UCSD-AML1 (cell line): ENCODE measurements around the gene THG1L.
"Not testable (repeated sequence)": the region's sequence is repeated elsewhere in the genome, so short reads cannot be mapped to it uniquely, and the experiment has no call there.

Source experiments
- DNase-seq: peaks from one replicate; lab custom pipeline; 2025; ENCODE audit not compliant: unreplicated experiment; lab: John Stamatoyannopoulos, UW

THG1L gene

DNA sequence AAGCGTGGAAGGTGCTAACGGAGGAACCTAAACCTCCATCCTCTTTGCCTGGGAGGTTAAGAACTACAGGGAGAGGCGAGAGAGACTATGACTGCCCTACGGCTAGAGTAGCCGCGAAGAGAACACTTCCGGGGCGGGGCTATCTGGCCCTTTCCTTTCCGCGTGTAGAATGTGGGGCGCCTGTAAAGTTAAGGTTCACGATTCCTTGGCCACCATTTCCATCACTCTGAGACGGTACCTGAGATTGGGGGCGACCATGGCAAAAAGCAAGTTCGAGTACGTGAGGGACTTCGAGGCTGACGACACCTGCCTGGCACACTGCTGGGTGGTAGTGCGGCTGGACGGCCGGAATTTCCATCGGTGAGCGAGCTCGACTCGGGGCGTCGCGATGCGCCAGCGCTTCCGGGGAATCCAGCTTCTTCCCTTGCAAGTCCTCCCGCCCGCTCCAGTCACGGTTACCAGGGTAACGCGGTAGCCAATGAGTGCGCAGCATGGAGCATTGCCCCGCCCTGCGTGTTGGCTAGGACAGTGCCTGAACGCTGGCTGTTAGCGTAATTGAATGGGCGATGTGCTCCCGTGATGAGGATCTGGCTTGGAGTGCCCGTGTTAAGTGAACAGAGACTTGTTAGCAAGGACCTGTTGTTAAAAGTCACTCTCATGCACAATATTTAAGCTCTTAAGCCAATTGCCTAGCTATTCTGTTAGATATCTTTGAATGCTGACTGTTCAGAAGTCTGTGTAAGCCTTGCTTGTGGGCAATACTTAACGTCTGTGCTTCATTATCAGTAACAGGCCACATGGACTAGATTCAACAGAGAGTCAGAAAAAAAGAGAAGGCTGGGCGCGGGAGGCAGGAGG lies at the start of gene THG1L:
Gene THG1L (plus strand): TSS at position 149 of the 858 bp plus-strand sequence. CDS start 21 bp downstream, at position 170.
- DNase-seq, result peak; percentile 96

DNA sequence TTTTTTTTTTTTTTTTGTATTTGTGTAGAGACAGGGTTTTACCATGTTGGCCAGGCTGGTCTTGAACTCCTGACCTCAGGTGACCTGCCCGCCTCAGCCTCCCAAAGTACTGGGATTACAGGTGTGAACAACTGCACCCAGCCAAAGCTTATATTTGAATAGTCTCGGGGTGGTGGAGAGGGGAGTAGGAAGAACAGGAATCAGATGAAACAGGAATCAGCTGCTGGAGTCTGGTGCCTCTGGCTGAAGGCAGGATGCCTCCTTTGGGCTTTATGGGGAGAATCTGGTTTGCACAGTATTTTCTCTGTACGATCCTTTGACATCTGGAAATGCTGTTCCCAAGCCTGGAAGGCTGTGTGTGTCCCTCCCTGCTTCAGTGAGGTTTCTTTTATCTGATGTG lies 49.0 kb upstream of the THG1L start:
- DNase-seq, result no peak

- not testable (repeated sequence) for DNase-seq
Measured at GRCh38 chr5:157686276-157687197, 44.7 kb upstream of the THG1L start.

GRCh38 chr5:157687198-157687554 lies 44.0 kb upstream of the THG1L start:
- DNase-seq, result no peak

DNA sequence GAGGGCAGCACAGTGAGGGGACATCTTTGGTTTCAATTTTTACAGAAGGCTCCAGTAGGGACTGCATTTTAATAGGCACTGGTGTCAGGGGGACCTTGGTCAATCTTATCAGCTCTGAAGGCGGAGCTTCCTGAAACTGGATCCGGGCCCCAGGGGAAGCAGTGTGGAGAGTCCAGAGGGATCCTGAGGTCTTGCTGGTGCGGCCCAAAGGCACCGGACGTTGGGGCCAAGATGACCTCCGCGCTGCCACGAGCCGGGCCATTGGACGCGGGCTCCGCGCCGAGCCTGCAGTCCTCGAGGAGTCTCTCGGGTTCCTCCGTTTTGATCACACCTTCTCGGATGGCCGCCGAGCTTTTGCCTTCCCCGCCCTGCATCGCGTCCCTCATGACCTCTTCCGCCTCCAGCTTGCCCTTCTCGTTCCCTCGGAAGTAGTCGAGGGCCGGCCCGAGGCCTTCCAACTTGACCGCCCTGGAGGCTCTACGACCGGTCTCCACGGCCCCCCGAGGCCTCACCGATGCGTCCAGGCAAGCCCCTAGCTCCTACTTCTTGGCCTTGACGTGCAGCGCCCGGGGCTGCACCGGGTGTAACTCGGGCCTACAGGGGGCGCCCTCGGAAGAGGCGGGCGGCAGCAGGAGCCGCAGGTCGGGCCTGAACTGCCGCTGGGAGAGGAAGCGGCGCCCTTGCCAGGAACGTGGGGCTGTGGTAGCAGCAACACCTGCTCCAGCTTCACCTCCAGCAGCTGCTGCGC lies 41.1 kb upstream of the THG1L start:
- DNase-seq, result no peak

DNA sequence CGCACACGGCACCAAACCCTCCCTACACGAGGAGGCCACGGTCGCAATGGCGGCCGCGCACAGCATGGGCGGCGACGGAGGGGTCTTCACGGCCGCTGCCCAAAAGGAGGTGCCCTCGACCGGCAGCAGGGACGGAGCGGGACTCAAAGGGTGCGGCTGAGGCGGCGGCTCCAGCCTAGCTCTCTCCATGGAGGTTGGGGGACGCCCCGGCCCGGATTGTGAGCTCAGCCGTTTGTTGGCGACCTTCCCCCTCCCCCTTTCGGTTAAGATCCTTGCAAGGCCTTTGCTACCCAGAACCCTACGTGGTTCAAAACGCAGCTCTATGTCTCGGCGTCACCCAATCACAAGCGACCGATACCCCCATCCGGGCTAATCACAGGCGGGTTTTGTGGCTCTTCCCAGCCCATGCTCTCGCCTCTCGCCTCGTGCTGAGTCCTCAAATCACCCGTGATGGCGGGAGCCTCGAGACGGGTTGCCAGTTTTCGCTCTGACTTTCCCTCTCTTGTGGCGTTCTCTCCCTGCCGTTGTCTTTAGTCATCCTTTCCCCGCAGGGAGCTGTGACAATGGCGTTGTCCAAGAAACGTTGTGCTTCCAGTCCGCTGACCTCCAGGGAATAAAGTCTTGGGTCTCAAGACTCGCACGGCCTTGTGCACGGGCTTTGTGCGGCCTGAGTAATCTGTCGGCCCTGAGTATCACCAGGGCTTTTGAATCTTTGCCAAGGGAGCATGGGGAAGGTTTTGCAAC lies 40.4 kb upstream of the THG1L start:
- DNase-seq, result no peak

- not testable (repeated sequence) for DNase-seq
Measured at GRCh38 chr5:157693816-157694215, 37.4 kb upstream of the THG1L start.

DNA sequence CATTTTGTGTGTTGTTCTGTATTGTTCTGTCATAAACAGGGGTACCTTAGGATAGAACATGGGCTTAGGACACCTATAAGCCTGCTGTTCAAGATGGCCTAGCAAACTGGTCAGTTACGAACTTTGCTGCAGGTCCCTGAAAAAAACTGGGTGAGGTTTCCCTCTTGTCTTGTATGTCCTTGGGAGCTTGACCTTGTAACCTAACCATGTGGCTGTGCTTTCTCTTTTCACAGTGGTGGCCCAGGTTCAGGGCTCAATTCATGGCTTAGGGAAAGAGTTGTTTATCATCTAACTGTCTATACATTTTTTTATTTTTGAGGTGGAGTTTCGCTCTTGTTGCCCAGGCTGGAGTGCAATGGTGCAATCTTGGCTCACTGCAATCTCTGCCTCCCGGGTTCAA lies 35.1 kb upstream of the THG1L start:
- not testable (repeated sequence) for DNase-seq

GRCh38 chr5:157698674-157699073 lies 32.5 kb upstream of the THG1L start:
- not testable (repeated sequence) for DNase-seq

DNA sequence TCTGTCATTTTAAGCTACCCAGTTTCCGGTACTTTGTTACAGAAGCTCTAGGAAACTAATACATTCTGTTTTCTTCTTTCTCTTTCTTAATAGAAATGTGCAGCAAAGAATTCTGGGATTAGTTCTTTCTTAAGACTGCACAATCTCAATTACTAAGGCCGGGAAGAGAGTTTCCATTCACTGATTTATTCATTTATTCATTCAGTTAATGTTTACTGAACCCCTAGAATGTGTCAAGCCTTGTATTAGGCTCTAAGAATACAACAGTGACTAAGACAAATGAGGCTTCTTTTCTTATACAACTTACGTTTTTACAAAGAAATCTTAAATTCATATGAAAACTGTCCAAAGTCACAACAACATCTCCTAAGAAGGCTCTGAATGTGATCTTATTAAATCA lies 27.5 kb upstream of the THG1L start:
- no peak for DNase-seq

GRCh38 chr5:157708866-157709265 lies 22.4 kb upstream of the THG1L start:
- DNase-seq, result no peak

- DNase-seq, result no peak
Measured at GRCh38 chr5:157709346-157709745, 21.9 kb upstream of the THG1L start.

DNA sequence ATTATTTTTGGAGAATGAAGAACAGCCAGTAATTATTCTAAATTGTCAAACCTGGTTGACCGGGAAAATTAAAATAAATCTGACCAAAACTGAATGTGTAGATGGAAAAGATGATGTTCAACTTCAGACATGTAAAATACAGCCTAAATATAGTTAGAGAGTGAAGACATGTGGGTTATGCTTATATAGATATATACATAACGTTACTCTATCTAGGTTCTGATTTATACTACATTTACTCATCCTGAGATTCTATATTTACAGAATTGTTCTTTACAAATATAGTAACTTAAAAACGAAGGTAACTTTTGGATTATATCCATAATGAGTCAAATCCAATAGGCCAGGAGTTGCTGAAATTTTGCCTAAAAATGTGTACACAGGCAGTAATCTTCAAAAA lies 20.8 kb upstream of the THG1L start:
- DNase-seq, result no peak

GRCh38 chr5:157710882-157711281 lies 20.3 kb upstream of the THG1L start:
- DNase-seq, result no peak

GRCh38 chr5:157713830-157714595 lies 17.2 kb upstream of the THG1L start:
- DNase-seq, result no peak

GRCh38 chr5:157714596-157714864 lies 16.7 kb upstream of the THG1L start:
- no peak for DNase-seq

- peak; percentile 18 for DNase-seq
Measured at GRCh38 chr5:157718519-157718918, 12.7 kb upstream of the THG1L start.

- DNase-seq, result no peak
Measured at GRCh38 chr5:157719245-157719644, 12.0 kb upstream of the THG1L start.

DNA sequence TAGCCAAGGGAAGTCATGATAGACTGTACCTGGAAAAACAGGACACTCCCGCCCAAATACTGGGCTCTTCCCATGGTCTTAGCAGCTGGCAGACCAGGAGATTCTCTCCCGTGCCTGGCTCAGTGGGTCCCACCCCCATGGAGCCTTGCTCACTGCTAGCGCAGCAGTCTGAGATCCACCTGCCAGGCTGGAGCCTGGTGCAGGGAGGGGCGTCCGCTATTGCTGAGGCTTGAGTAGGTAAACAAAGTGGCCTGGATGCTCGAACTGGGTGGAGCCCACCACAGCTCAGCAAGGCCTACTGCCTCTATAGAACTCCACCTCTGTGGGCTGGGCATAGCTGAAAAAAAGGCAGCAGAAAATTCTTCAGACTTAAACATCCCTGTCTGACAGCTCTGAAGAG lies 10.1 kb upstream of the THG1L start:
- DNase-seq, result no peak

- not testable (repeated sequence) for DNase-seq
Measured at GRCh38 chr5:157722895-157723294, 8.3 kb upstream of the THG1L start.
